Adrenal gland (tissue), 12 donors: Measurements from ENCODE around the gene CIP2A. TPM values are rescaled to one million over a fixed set of nuclear protein-coding genes. Genes with fewer than 3 reads are reported as not detected.

Source experiments
- DNase-seq, 7 donors: peaks; one replicate each; pipeline ENCODE4 v3.0.0-alpha.2; 2019 to 2020
- H3K27ac ChIP-seq, 5 donors: fragments of 200-600 bp; sonication (generic) in 4 of 5; 1 replicate in 3 of 5; 2 replicates in 2 of 5; pipeline versions ENCODE4 v1.5.1 to v1.8.0; 2016 to 2020; ENCODE audit warnings: mild to moderate bottlenecking in 1 of 5
- H3K27me3 ChIP-seq: fragments of 200-600 bp; 2 replicates; pipeline ENCODE4 v1.8.0; 2021
- H3K36me3 ChIP-seq, 2 donors: fragments of 200-600 bp; replicated peaks in 1 of 2; 1 replicate in 1 of 2; 2 replicates in 1 of 2; pipeline versions ENCODE4 v1.5.1 to v1.8.0; 2018 to 2022
- H3K4me1 ChIP-seq, 2 donors: fragments of 200-600 bp; replicated peaks in 1 of 2; 1 replicate in 1 of 2; 2 replicates in 1 of 2; pipeline versions ENCODE4 v1.5.1 to v1.8.0; 2018 to 2021
- H3K4me3 ChIP-seq, 4 donors: fragments of 200-600 bp; sonication (generic) in 3 of 4; one replicate each; pipeline ENCODE4 v1.5.1; 2016 to 2018
- H3K9me3 ChIP-seq, 3 donors: fragments of 200-600 bp; sonication (generic) in 1 of 3; replicated peaks in 1 of 3; 1 replicate in 2 of 3; 2 replicates in 1 of 3; pipeline versions ENCODE4 v1.5.1 to v1.8.0; 2016 to 2021
- POLR2A ChIP-seq, 2 donors: fragments of 450-650 bp; IDR thresholded peaks; one replicate each; pipeline ENCODE4 v1.6.1; 2017; ENCODE audit warnings: antibody characterized with exemption in 2 of 2, mild to moderate bottlenecking in 2 of 2, moderate library complexity in 1 of 2
- WGBS, 4 donors: extraction: QIAGEN DNeasy Blood & Tissue Kit in 2 of 4; methylation state at CpG; one replicate each; pipeline versions ENCODE4 v1.1.5 to v1.1.7; 2013 to 2017; 5-methylcytosine and 5-hydroxymethylcytosine counted together
- intact Hi-C, 2 donors: fragments of 100-400 bp; cut with DNase I; formaldehyde crosslinking; loops; one replicate each; pipeline versions ENCODE4 v1.14.1 to v1.15.0; 2022 to 2023
- polyA plus RNA-seq, 3 donors: library from polyadenylated mRNA; stranded (reverse); fragments of 200-250 nt in 2 of 3; fragments of 350-450 nt in 1 of 3; fragmentation: Illumina TruSeq in 1 of 3; extraction: RNeasy Lipid Tissue Mini Kit (QIAGEN cat#74804) in 1 of 3; gene quantifications; one replicate each; pipeline ENCODE4 v1.2.3, GENCODE V29; 2013 to 2014
- total RNA-seq, 9 donors: library from RNA; depleted of rRNA in 4 of 9; stranded (reverse); fragments of >200 nt in 4 of 9; fragments of 120-200 nt in 1 of 9; fragmentation: NEBNext Ultra II Directional in 1 of 9; extraction: Animal tissue kit (Norgen Biotek cat#: 25700) in 1 of 9; gene quantifications; one replicate each; pipeline versions ENCODE4 v1.1.0 to v1.2.4, GENCODE V29; 2013 to 2023
- TF ChIP-seq, protein P1 (sequence below), 6 experiments: fragments of 450-650 bp in 4 of 6; fragments of 200-600 bp in 2 of 6; sonication (generic) in 1 of 6; IDR thresholded peaks; 1 replicate in 5 of 6; 2 replicates in 1 of 6; pipeline versions ENCODE4 v1.5.1 to v1.8.0; 2016 to 2021; ENCODE audit warnings: antibody characterized with exemption in 6 of 6, mild to moderate bottlenecking in 2 of 6, moderate library complexity in 1 of 6
- donor health status: healthy with polysubstance abuse.
- donor health status: Bipolar disorder and iron deficiency.
- donor health status: DM: yes; HTN: yes; CAD: no.
- donor health status: DM: no; HTN: no; CAD: no.
- donor health status: DM: no; HTN: no; CAD: no.
- donor health status: DM: yes; HTN: yes; CAD: no.

The CIP2A gene
- total and polyA plus RNA-seq, 12 donors = 0.97 to 16.6 (median 3.3) TPM

DNA sequence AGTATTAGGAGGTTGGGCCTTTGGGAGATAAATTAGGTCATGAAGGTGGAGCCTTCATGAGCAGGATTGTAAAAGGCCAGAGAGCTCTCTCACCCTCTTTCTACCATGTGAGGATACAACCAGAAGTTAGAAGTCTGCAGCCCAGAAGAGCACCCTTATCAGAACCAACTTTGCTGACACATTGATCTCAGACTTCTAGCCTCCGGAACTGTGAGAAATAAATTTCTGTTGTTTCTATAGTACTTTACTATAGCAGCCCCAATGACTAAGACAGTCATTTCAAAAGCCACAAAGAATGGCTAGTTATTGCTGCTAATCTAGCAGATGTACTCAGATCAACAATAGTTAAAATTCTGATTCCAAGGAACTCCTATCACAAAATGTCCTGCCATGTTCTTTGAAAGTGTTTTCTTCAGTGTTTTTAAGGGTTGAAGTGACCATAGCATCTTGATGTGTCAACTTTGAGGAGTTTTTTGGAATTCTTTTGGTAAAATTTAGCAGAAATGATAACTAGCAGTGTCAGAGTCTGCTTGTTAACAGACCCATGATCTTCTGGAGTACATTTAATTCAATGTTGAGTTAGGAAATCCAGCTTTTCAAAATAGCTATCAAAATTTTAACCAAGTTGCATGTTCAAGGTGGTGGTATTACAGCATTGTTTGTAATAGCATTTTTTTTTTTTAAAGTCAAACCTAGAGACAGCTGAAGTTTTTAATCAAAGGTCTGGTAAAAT, 10.6 kb upstream of the CIP2A start:
- H3K4me3 ChIP-seq = no peak overlapping the region
- no peak for DNase-seq
- no peaks in the 10 kb centered on the region for H3K9me3 ChIP-seq
- WGBS, 4 donors = 90 to 93% (median 91%) methylated on average over 1 of the region's 1 CpG
- TF ChIP-seq, protein P1, sequence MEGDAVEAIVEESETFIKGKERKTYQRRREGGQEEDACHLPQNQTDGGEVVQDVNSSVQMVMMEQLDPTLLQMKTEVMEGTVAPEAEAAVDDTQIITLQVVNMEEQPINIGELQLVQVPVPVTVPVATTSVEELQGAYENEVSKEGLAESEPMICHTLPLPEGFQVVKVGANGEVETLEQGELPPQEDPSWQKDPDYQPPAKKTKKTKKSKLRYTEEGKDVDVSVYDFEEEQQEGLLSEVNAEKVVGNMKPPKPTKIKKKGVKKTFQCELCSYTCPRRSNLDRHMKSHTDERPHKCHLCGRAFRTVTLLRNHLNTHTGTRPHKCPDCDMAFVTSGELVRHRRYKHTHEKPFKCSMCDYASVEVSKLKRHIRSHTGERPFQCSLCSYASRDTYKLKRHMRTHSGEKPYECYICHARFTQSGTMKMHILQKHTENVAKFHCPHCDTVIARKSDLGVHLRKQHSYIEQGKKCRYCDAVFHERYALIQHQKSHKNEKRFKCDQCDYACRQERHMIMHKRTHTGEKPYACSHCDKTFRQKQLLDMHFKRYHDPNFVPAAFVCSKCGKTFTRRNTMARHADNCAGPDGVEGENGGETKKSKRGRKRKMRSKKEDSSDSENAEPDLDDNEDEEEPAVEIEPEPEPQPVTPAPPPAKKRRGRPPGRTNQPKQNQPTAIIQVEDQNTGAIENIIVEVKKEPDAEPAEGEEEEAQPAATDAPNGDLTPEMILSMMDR (IDR thresholded peaks at IDR 0.05) = no peak
- TF ChIP-seq POLR2A (IDR thresholded peaks at IDR 0.05) = no peak
- intact Hi-C loops = no loop called here
- no peaks in the 10 kb centered on the region for H3K27me3 ChIP-seq
- H3K27ac ChIP-seq = no peak overlapping the region
- peaks cover 0 to 9% of the 10 kb centered on the region in 2 donors for H3K4me1 ChIP-seq
- H3K36me3 ChIP-seq = no peaks in the 10 kb centered on the region

DNA sequence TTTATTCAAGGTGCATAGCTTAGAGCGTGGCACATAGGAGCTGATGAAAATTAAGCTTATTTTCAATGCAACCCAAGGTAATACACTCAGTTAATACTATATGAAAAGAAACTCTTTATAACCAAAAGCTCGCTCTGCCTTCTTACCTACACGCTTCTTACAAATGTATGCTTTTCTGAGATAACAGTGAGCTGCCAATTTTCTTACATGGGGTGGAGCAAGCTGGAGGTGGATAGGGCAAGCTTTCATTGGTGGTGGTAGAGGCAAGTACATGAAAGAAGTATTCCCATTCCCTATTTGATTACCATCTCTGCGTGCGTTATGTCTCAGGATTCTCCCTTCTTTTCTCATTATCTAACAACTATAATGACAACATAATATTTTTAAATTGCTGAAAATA, 9.1 kb upstream of the CIP2A start:
- Histone ChIP-seq H3K4me1 (peaks cover 0 to 9% of the 10 kb centered on the region in 2 donors), H3K4me3 (no peak overlapping the region), H3K36me3 (no peaks in the 10 kb centered on the region), H3K27ac (no peak overlapping the region), H3K9me3 (no peaks in the 10 kb centered on the region), H3K27me3 (no peaks in the 10 kb centered on the region)
- intact Hi-C loops = no loop called here
- WGBS, 4 donors = 78 to 95% (median 85%) methylated on average over 5 of the region's 5 CpGs
- TF ChIP-seq, protein P1 (IDR thresholded peaks at IDR 0.05) = no peak
- no peak for TF ChIP-seq POLR2A (IDR thresholded peaks at IDR 0.05)
- DNase-seq = no peak

DNA sequence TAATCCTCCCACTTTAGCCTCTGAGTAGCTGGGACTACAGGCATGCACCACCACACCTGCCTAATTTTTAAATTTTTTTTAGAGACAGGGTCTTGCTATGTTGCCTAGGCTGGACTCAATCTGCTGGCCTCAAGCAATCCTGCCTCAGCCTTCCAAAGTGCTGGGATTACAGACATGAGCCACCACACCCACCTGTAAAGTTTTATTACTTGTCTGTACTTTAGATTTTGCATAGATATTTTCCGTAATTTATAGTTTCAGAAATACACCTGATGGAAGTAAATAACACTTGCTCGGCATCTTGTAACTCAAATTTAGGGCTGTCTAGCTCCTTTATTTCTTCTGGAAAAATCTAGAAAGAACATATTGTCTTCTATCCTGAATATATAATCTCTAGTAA, 6.1 kb upstream of the CIP2A start:
- 97 to 98% (median 97%) methylated on average over 2 of the region's 2 CpGs for WGBS, 4 donors
- intact Hi-C loops = no loop called here
- TF ChIP-seq, protein P1 (IDR thresholded peaks at IDR 0.05) = no peak
- TF ChIP-seq POLR2A (IDR thresholded peaks at IDR 0.05) = no peak
- no peaks in the 10 kb centered on the region for H3K36me3 ChIP-seq
- H3K4me3 ChIP-seq = no peak overlapping the region
- H3K9me3 ChIP-seq = no peaks in the 10 kb centered on the region
- no peaks in the 10 kb centered on the region for H3K27me3 ChIP-seq
- DNase-seq = no peak
- H3K4me1 ChIP-seq = peaks cover 0 to 18% of the 10 kb centered on the region in 2 donors
- H3K27ac ChIP-seq = no peak overlapping the region

DNA sequence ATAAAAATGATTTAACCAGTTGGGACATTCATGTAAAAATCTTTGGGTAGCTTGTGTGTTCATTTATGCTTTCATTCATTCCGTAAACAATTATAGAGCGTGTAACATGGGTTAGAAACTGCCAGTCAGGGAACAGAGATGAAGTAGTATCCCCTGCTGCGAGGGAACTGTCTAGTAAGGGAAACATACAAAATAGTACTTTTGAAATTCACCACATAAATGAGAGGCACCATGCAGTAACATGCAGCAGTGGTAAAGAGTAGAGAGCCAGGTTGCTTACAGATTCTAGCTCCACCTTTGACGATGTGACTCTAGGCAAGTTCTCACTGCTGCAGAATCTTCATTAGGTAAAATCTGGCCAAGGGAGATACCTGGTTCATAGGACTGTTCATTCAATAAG, 1.2 kb upstream of the CIP2A start:
- Histone ChIP-seq H3K4me1 (peaks cover 3 to 23% of the 10 kb centered on the region in 2 donors), H3K27ac (peak overlapping the region in 1 of 5 donors; percentile 95), H3K4me3 (peak overlapping the region in 2 of 4 donors; percentile 69 to 80), H3K36me3 (no peaks in the 10 kb centered on the region), H3K27me3 (no peaks in the 10 kb centered on the region), H3K9me3 (no peaks in the 10 kb centered on the region)
- TF ChIP-seq, protein P1 (IDR thresholded peaks at IDR 0.05) = no peak
- TF ChIP-seq POLR2A (IDR thresholded peaks at IDR 0.05) = no peak
- WGBS, 4 donors = 25 to 31% (median 29%) methylated on average over 4 of the region's 4 CpGs
- intact Hi-C loops = no loop called here
- no peak for DNase-seq
